ENCODE data around the gene TXNDC5. TPM values are rescaled to one million over a fixed set of nuclear protein-coding genes. Genes with fewer than 3 reads are reported as not detected.

The TXNDC5 gene
- total and polyA plus RNA-seq, 2 donors (not counting 3 experiments of a cell fraction or from before 2014, with no cell fraction given): 1,665 to 2,629 TPM

GRCh38 chr6:7909323-7910276 is 988 bp downstream of the TXNDC5 start:
- POLR2A ChIA-PET: interaction anchor here (0.6 to 3.5 kb wide), 7 partner anchors 22 to 96 kb away, joined by 3 to 40 read pairs (median 9); no protein-coding TSS in a partner anchor
- dilution Hi-C loops (cut with MboI; ENCODE audit: extremely low pct_ligation_motif_present, low sequenced_read_pairs) (no loop called here), intact Hi-C loops (cut with micrococcal nuclease) (loop anchor here (1.0 to 10.0 kb wide), 7 partner anchors 45 to 305 kb away; no protein-coding TSS in a partner anchor)
- H3K36me3 ChIP-seq (ENCODE audit: control insufficient read depth in 2 of 2, extremely low read depth in 1 of 2, insufficient read depth in 2 of 2, low read length in 2 of 2): peaks cover 16 to 28% of the 10 kb centered on the region in 2 experiments
- peak overlapping the region; percentile 70 to 97 (median 76) for H3K4me3 ChIP-seq (replicated peaks in 1 of 3; ENCODE audit: insufficient read depth in 1 of 3, low read depth in 1 of 3, low read length in 3 of 3)
- H3K9me3 ChIP-seq (replicated peaks; ENCODE audit: control insufficient read depth, insufficient read depth, low read length): no peaks in the 10 kb centered on the region
- DNase-seq (ENCODE audit: low read depth, low spot score) (peak; percentile 84), FAIRE-seq (peak; percentile 93)
- TF ChIP-seq JUN (IDR thresholded peaks at IDR 0.05; ENCODE audit: borderline replicate concordance, insufficient read depth, insufficient read length, low read depth) (no peak), FOS (IDR thresholded peaks at IDR 0.05; ENCODE audit: borderline replicate concordance, insufficient read depth, low read length) (no peak), MAX (IDR thresholded peaks at IDR 0.05; ENCODE audit: insufficient read depth, insufficient read length) (peak; percentile 42), POLR2A (IDR thresholded peaks at IDR 0.05; ENCODE audit: low read depth, low read length) (peak; percentile 81), EZH2 (IDR thresholded peaks at IDR 0.05; ENCODE audit: borderline replicate concordance, low read depth, low read length, severe bottlenecking) (no peak), POLR2AphosphoS5 (IDR thresholded peaks at IDR 0.05; ENCODE audit: insufficient read depth, low read depth, low read length) (peak; percentile 90), MYC (IDR thresholded peaks at IDR 0.05; ENCODE audit: low read depth, low read length) (peak; percentile 56), GATA2 (IDR thresholded peaks at IDR 0.05; ENCODE audit: insufficient read depth, insufficient read length, low read depth, low read length) (no peak)
- TF ChIP-seq, protein P1, sequence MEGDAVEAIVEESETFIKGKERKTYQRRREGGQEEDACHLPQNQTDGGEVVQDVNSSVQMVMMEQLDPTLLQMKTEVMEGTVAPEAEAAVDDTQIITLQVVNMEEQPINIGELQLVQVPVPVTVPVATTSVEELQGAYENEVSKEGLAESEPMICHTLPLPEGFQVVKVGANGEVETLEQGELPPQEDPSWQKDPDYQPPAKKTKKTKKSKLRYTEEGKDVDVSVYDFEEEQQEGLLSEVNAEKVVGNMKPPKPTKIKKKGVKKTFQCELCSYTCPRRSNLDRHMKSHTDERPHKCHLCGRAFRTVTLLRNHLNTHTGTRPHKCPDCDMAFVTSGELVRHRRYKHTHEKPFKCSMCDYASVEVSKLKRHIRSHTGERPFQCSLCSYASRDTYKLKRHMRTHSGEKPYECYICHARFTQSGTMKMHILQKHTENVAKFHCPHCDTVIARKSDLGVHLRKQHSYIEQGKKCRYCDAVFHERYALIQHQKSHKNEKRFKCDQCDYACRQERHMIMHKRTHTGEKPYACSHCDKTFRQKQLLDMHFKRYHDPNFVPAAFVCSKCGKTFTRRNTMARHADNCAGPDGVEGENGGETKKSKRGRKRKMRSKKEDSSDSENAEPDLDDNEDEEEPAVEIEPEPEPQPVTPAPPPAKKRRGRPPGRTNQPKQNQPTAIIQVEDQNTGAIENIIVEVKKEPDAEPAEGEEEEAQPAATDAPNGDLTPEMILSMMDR (IDR thresholded peaks at IDR 0.05; ENCODE audit: extremely low read depth in 1 of 2, insufficient read depth in 1 of 2, low read depth in 1 of 2, low read length in 2 of 2): no peak
- peaks cover 58% of the 10 kb centered on the region for H3K79me2 ChIP-seq (ENCODE audit: control insufficient read depth, insufficient read depth, low read length)
- no peaks in the 10 kb centered on the region for H3K27me3 ChIP-seq (ENCODE audit: control insufficient read depth in 2 of 2, insufficient read depth in 2 of 2, low read length in 2 of 2)
- CTCF ChIA-PET: interaction anchor here (0.7 to 3.6 kb wide), 8 partner anchors 10 to 187 kb away, joined by 3 to 37 read pairs (median 7); no protein-coding TSS in a partner anchor
- peaks cover 45% of the 10 kb centered on the region for H3K4me1 ChIP-seq (ENCODE audit: control insufficient read depth, extremely low read depth, insufficient read depth, low read length)
- H3K9me1 ChIP-seq (replicated peaks; ENCODE audit: control insufficient read depth, extremely low read depth, insufficient read depth, low read length): no peaks in the 10 kb centered on the region
- BruUV-seq (replicated peaks): TSS peak; percentile 34
- peak overlapping the region; percentile 94 for H3K27ac ChIP-seq (ENCODE audit: insufficient read depth, low read depth, low read length)
- H4K20me1 ChIP-seq (replicated peaks; ENCODE audit: control insufficient read depth, extremely low read depth, insufficient read depth, low read length): no peaks in the 10 kb centered on the region
- H3K9ac ChIP-seq (replicated peaks; ENCODE audit: extremely low read depth, insufficient read depth, low read length): peak overlapping the region; percentile 95
- H3K4me2 ChIP-seq (ENCODE audit: insufficient read depth, low read length): peak overlapping the region; percentile 98
- no peak overlapping the region for H2AFZ ChIP-seq (ENCODE audit: low read depth, low read length)

Measured in endothelial cell of umbilical vein (primary cell).